HepG2 (cell line): ENCODE measurements around the gene PLXNC1.

Experiments used
- CTCF ChIP-seq: sonication (generic); formaldehyde crosslinking; IDR thresholded peaks from 2 replicates; pipeline ENCODE4 v1.5.0; 2020; ENCODE audit warnings: mild to moderate bottlenecking, missing genetic modification reagents, moderate library complexity
- ESRRA ChIP-seq: sonication (generic); formaldehyde crosslinking; IDR thresholded peaks from 2 replicates; pipeline ENCODE4 v1.5.1; 2020; ENCODE audit warnings: mild to moderate bottlenecking, low read depth, missing genetic modification reagents
- MYC ChIP-seq: sonication (generic); formaldehyde crosslinking; IDR thresholded peaks from 2 replicates; pipeline ENCODE4 v1.9.0; 2021; ENCODE audit warnings: missing genetic modification reagents, borderline replicate concordance
- ZNF296 ChIP-seq: sonication (generic); formaldehyde crosslinking; conservative IDR thresholded peaks from 2 replicates; pipeline ENCODE4 v1.5.0; 2020; ENCODE audit warnings: mild to moderate bottlenecking, missing genetic modification reagents
- ZNF589 ChIP-seq: sonication (generic); formaldehyde crosslinking; conservative IDR thresholded peaks from 2 replicates; pipeline ENCODE4 v1.8.0; 2022; ENCODE audit warnings: mild to moderate bottlenecking, moderate library complexity, missing genetic modification reagents
- ZNF678 ChIP-seq: sonication (generic); formaldehyde crosslinking; IDR thresholded peaks from 2 replicates; pipeline ENCODE4 v1.4.0; 2020; ENCODE audit warnings: mild to moderate bottlenecking, missing genetic modification reagents

GRCh38 chr12:94258593-94258992 is 110.2 kb downstream of the PLXNC1 start:
- TF ChIP-seq ESRRA (CRISPR knock-in tag) (no peak), ZNF678 (CRISPR knock-in tag) (no peak), ZNF296 (CRISPR knock-in tag) (no peak), CTCF (no peak), ZNF589 (CRISPR knock-in tag) (no peak), MYC (CRISPR knock-in tag) (no peak)
